Glomerular endothelial cell (primary cell): ENCODE measurements around the gene ARHGAP19. TPM values are rescaled to one million over a fixed set of nuclear protein-coding genes. Genes with fewer than 3 reads are reported as not detected.

Experiments
- DNase-seq: peaks from one replicate; pipeline ENCODE4 v3.0.0-alpha.2; 2011; ENCODE audit warnings: low read depth, low spot score; ENCODE audit errors: extremely low read depth
- total RNA-seq: library from RNA; depleted of rRNA; stranded (reverse); fragments of >200 nt; gene quantifications from 2 replicates; pipeline ENCODE4 v1.2.3, GENCODE V29; 2015

ARHGAP19 gene
- total RNA-seq, 1 donor from 2014 or later: 9.2 TPM

GRCh38 chr10:97323501-97323900, 31.1 kb upstream of the ARHGAP19 start:
- DNase-seq: no peak

- no peak for DNase-seq
These were observed 29.4 kb upstream of the ARHGAP19 start for GRCh38 chr10:97321804-97322190.

GRCh38 chr10:97321032-97321803, 28.8 kb upstream of the ARHGAP19 start:
- DNase-seq: no peak

GRCh38 chr10:97320480-97321031, 28.1 kb upstream of the ARHGAP19 start:
- DNase-seq: no peak

- DNase-seq: no peak
These were observed 27.4 kb upstream of the ARHGAP19 start for GRCh38 chr10:97319671-97320479.

GRCh38 chr10:97318772-97319651, 26.6 kb upstream of the ARHGAP19 start, which contains the start of gene FRAT1:
Gene FRAT1, plus strand, starts transcription at chr10:97319271. Its CDS starts 183 bp downstream, at chr10:97319454.
- no peak for DNase-seq

- DNase-seq: no peak
These were observed 22.2 kb upstream of the ARHGAP19 start for GRCh38 chr10:97314671-97315070.

GRCh38 chr10:97312897-97313296, 20.5 kb upstream of the ARHGAP19 start:
- DNase-seq: no peak

- no peak for DNase-seq
These were observed 18.7 kb upstream of the ARHGAP19 start for GRCh38 chr10:97311111-97311626.

- DNase-seq: no peak
These were observed 15.7 kb upstream of the ARHGAP19 start for GRCh38 chr10:97307866-97308780.

GRCh38 chr10:97307441-97307840, 15.0 kb upstream of the ARHGAP19 start:
- no peak for DNase-seq

- DNase-seq: no peak
These were observed 9.8 kb upstream of the ARHGAP19 start for GRCh38 chr10:97302088-97302791.

GRCh38 chr10:97300980-97301379, 8.5 kb upstream of the ARHGAP19 start:
- DNase-seq: no peak

GRCh38 chr10:97298223-97298571, 5.8 kb upstream of the ARHGAP19 start:
- no peak for DNase-seq

- DNase-seq: no peak
These were observed 5.3 kb upstream of the ARHGAP19 start for GRCh38 chr10:97297556-97298222.

GRCh38 chr10:97292862-97293198, 393 bp upstream of the ARHGAP19 start:
- no peak for DNase-seq

- peak; percentile 10 for DNase-seq
These were observed 910 bp downstream of the ARHGAP19 start for GRCh38 chr10:97291357-97292096.
